B cell (primary cell): ENCODE measurements around the gene KRT20. TPM values are rescaled to one million over a fixed set of nuclear protein-coding genes. Genes with fewer than 3 reads are reported as not detected.

ENCODE experiments used
- ATAC-seq: fragments of 200-7000 bp; cut with Tn5 transposase; one replicate; pipeline ENCODE4 v1.10.0; 2021; ENCODE audit warnings: low read depth, mild to moderate bottlenecking, moderate number of reproducible peaks, moderate library complexity
- CTCF ChIA-PET: fragments of 350-600 bp; sonication (Branson Sonifier 250); formaldehyde crosslinking; loops from one replicate; lab custom pipeline; 2021; ENCODE audit warnings: antibody characterized with exemption, inconsistent platforms; lab: Charles Lee
- POLR2A ChIA-PET: fragments of 350-600 bp; sonication (Branson Sonifier 250); formaldehyde crosslinking; loops from one replicate; lab custom pipeline; 2021; ENCODE audit warnings: antibody characterized with exemption; lab: Charles Lee
- DNase-seq: peaks from one replicate; pipeline ENCODE4 v3.0.0; 2013
- H2AFZ ChIP-seq: 2 replicates; pipeline ENCODE4 v1.6.1; 2012; ENCODE audit warnings: mild to moderate bottlenecking, low read depth, low read length; ENCODE audit not compliant: insufficient read depth, poor library complexity, severe bottlenecking
- H3K27ac ChIP-seq, 2 donors: 1 replicate in 1 of 2; 2 replicates in 1 of 2; pipeline ENCODE4 v1.5.1; 2012 to 2013; ENCODE audit warnings: low read length in 2 of 2, mild to moderate bottlenecking in 2 of 2, moderate library complexity in 1 of 2
- H3K27me3 ChIP-seq, 4 experiments: fragments of 200-600 bp in 1 of 4; sonication (generic) in 1 of 4; replicated peaks in 1 of 4; 1 replicate in 2 of 4; 2 replicates in 2 of 4; pipeline versions ENCODE4 v1.6.1 to v1.7.0; 2013 to 2016; ENCODE audit warnings: low read length in 3 of 4, mild to moderate bottlenecking in 2 of 4, mixed read lengths in 1 of 4, moderate library complexity in 1 of 4; ENCODE audit not compliant: insufficient read depth in 4 of 4, control insufficient read depth in 3 of 4; ENCODE audit errors: control extremely low read depth in 1 of 4
- H3K36me3 ChIP-seq, 2 experiments: replicated peaks in 1 of 2; 1 replicate in 1 of 2; 2 replicates in 1 of 2; pipeline versions ENCODE4 v1.6.1 to v1.7.1; 2013; ENCODE audit warnings: low read length in 1 of 2; ENCODE audit not compliant: insufficient read depth in 2 of 2, control insufficient read depth in 1 of 2; ENCODE audit errors: control extremely low read depth in 1 of 2, extremely low read depth in 1 of 2
- H3K4me1 ChIP-seq, 2 donors: fragments of 200-600 bp in 1 of 2; sonication (generic) in 1 of 2; 1 replicate in 1 of 2; 2 replicates in 1 of 2; pipeline versions ENCODE4 v1.5.1 to v1.6.1; 2013 to 2017; ENCODE audit warnings: low read length in 2 of 2; ENCODE audit not compliant: control insufficient read depth in 2 of 2, insufficient read depth in 2 of 2
- H3K4me2 ChIP-seq: replicated peaks from 2 replicates; pipeline ENCODE3; 2012; ENCODE audit warnings: mild to moderate bottlenecking, low read depth, low read length; ENCODE audit not compliant: poor library complexity, severe bottlenecking
- H3K4me3 ChIP-seq, 5 experiments: fragments of 200-600 bp in 1 of 5; sonication (generic) in 1 of 5; 1 replicate in 3 of 5; 2 replicates in 2 of 5; pipeline versions ENCODE4 v1.5.1 to v1.7.0; 2011 to 2016; ENCODE audit warnings: low read length in 4 of 5, mild to moderate bottlenecking in 4 of 5, low read depth in 2 of 5, control low read depth in 1 of 5, moderate library complexity in 1 of 5; ENCODE audit not compliant: insufficient read depth in 1 of 5; ENCODE audit errors: control extremely low read depth in 1 of 5, extremely low read depth in 1 of 5
- H3K79me2 ChIP-seq: fragments of 200-600 bp; sonication (generic); one replicate; pipeline ENCODE4 v1.6.0; 2016; ENCODE audit warnings: low read length; ENCODE audit not compliant: control insufficient read depth, insufficient read depth
- H3K9ac ChIP-seq: fragments of 200-600 bp; sonication (generic); 2 replicates; pipeline ENCODE4 v1.6.1; 2017; ENCODE audit warnings: mild to moderate bottlenecking, low read length, moderate library complexity
- H3K9me3 ChIP-seq, 3 donors: one replicate each; pipeline versions ENCODE4 v1.6.1 to v1.7.1; 2013; ENCODE audit warnings: low read length in 2 of 3; ENCODE audit not compliant: control insufficient read depth in 2 of 3, insufficient read depth in 1 of 3; ENCODE audit errors: control extremely low read depth in 1 of 3
- H4K20me1 ChIP-seq: 2 replicates; pipeline ENCODE4 v1.6.0; 2012; ENCODE audit warnings: mild to moderate bottlenecking, low read length; ENCODE audit not compliant: insufficient read depth, control insufficient read depth, poor library complexity, severe bottlenecking
- H3K27ac Mint-ChIP-seq: one replicate; pipeline ENCODE4 v1.8.0; 2021; ENCODE audit warnings: mixed read lengths
- H3K27me3 Mint-ChIP-seq: one replicate; pipeline ENCODE4 v1.8.0; 2021; ENCODE audit warnings: mixed read lengths
- H3K4me1 Mint-ChIP-seq: one replicate; pipeline ENCODE4 v1.8.0; 2021; ENCODE audit warnings: mixed read lengths
- H3K4me3 Mint-ChIP-seq: one replicate; pipeline ENCODE4 v1.8.0; 2021; ENCODE audit warnings: mixed read lengths
- H3K9me3 Mint-ChIP-seq: one replicate; pipeline ENCODE4 v1.8.0; 2022; ENCODE audit warnings: mixed read lengths; ENCODE audit not compliant: insufficient read depth
- CTCF ChIP-seq: fragments of 200-600 bp; IDR thresholded peaks from one replicate; pipeline ENCODE4 v1.8.0; 2022; ENCODE audit warnings: antibody characterized with exemption, mild to moderate bottlenecking
- EZH2 ChIP-seq: IDR thresholded peaks from 2 replicates; pipeline ENCODE4 v1.6.1; 2012; ENCODE audit warnings: borderline replicate concordance, low read depth, mild to moderate bottlenecking, moderate library complexity, low read length; ENCODE audit not compliant: insufficient read depth, poor library complexity, severe bottlenecking
- WGBS: methylation state at CpG from one replicate; pipeline ENCODE4 v1.1.5; 2013; ENCODE audit warnings: missing lambda C conversion rate; ENCODE audit not compliant: insufficient coverage; 5-methylcytosine and 5-hydroxymethylcytosine counted together
- intact Hi-C: fragments of 100-400 bp; cut with micrococcal nuclease; formaldehyde crosslinking; loops from one replicate; pipeline ENCODE4 v1.10.0; 2022
- polyA plus RNA-seq: library from polyadenylated mRNA; depleted of rRNA; stranded (reverse); fragments of >200 nt; gene quantifications from 2 replicates; pipeline ENCODE4 v1.2.3, GENCODE V29; 2012
- total RNA-seq, 2 donors: library from RNA; stranded (reverse); fragments of 120-200 nt in 1 of 2; gene quantifications; 1 replicate in 1 of 2; 2 replicates in 1 of 2; pipeline versions ENCODE4 v1.2.3 to v1.2.4, GENCODE V29; 2013 to 2022

Gene KRT20
- total and polyA plus RNA-seq, 2 donors (not counting 1 experiment from before 2014, with no cell fraction given), result not detected

GRCh38 chr17:40896916-40897455 is 11.9 kb upstream of the KRT20 start:
- no peak overlapping the region for H3K4me2 ChIP-seq
- H3K4me3 ChIP-seq, result no peak overlapping the region
- H3K79me2 ChIP-seq, result no peaks in the 10 kb centered on the region
- H2AFZ ChIP-seq, result no peak overlapping the region
- Mint-ChIP-seq H3K27ac (no peak overlapping the region), H3K4me3 (no peak overlapping the region), H3K27me3 (peaks cover 54% of the 10 kb centered on the region), H3K9me3 (no peaks in the 10 kb centered on the region), H3K4me1 (no peaks in the 10 kb centered on the region)
- no peaks in the 10 kb centered on the region for H3K36me3 ChIP-seq
- ChIA-PET CTCF (no interaction called here), POLR2A (no interaction called here)
- DNase-seq, result no peak
- 83% methylated on average over 1 of the region's 4 CpGs for WGBS
- no peak overlapping the region for H3K27ac ChIP-seq
- peaks cover 0 to 10% (median 2%) of the 10 kb centered on the region in 4 experiments for H3K27me3 ChIP-seq
- no peaks in the 10 kb centered on the region for H3K4me1 ChIP-seq
- intact Hi-C loops, result no loop called here
- no peak overlapping the region for H3K9ac ChIP-seq
- no peaks in the 10 kb centered on the region for H3K9me3 ChIP-seq
- no peaks in the 10 kb centered on the region for H4K20me1 ChIP-seq
- no peak for TF ChIP-seq EZH2
- no peak for TF ChIP-seq CTCF
- ATAC-seq, result no peak

GRCh38 chr17:40895106-40895730 is 10.2 kb upstream of the KRT20 start:
- Histone ChIP-seq H2AFZ (no peak overlapping the region), H3K4me3 (no peak overlapping the region), H3K27ac (no peak overlapping the region), H3K4me1 (no peaks in the 10 kb centered on the region), H3K36me3 (no peaks in the 10 kb centered on the region), H3K27me3 (peaks cover 0 to 13% (median 2%) of the 10 kb centered on the region in 4 experiments), H3K9me3 (no peaks in the 10 kb centered on the region), H3K9ac (no peak overlapping the region), H3K79me2 (no peaks in the 10 kb centered on the region), H3K4me2 (no peak overlapping the region), H4K20me1 (no peaks in the 10 kb centered on the region)
- no peak overlapping the region for H3K27ac Mint-ChIP-seq
- H3K27me3 Mint-ChIP-seq, result peaks cover 54% of the 10 kb centered on the region
- ChIA-PET POLR2A (no interaction called here), CTCF (no interaction called here)
- H3K4me1 Mint-ChIP-seq, result no peaks in the 10 kb centered on the region
- WGBS, result 64% methylated on average over 8 of the region's 9 CpGs
- H3K4me3 Mint-ChIP-seq, result no peak overlapping the region
- intact Hi-C loops, result no loop called here
- ATAC-seq, result no peak
- H3K9me3 Mint-ChIP-seq, result no peaks in the 10 kb centered on the region
- TF ChIP-seq CTCF, result no peak
- no peak for TF ChIP-seq EZH2
- DNase-seq, result no peak
